K562 (cell line): ENCODE data around the gene RNF17. TPM values are rescaled to one million over a fixed set of nuclear protein-coding genes. Genes with fewer than 3 reads are reported as not detected.

ENCODE experiments used
- ATAC-seq: fragments of 200-7000 bp; cut with Tn5 transposase; 3 replicates; pipeline ENCODE4 v1.9.1; 2020; ENCODE audit warnings: moderate library complexity
- BruUV-seq: library from RNA; stranded (reverse); fragments of 400-500 nt; replicated peaks from 2 replicates; lab custom pipeline; 2021; lab: Mats Ljungman, UMichigan
- CTCF ChIA-PET: fragments of 300-600 bp; formaldehyde crosslinking; extraction: SDS; loops from one replicate; lab custom pipeline; 2021; ENCODE audit warnings: low intra/inter-chr PET ratio; lab: Yijun Ruan, JAX
- POLR2A ChIA-PET: fragments of 300-600, 350-650 bp; sonication (Branson Sonifier 250); formaldehyde crosslinking; extraction: SDS; loops from one replicate; lab custom pipeline; 2021; ENCODE audit warnings: antibody characterized with exemption, inconsistent platforms; lab: Yijun Ruan, JAX
- DNase-seq, 4 experiments: peaks; one replicate each; pipeline versions ENCODE4 v3.0.0 to v3.0.0-alpha.2; 2011 to 2018; ENCODE audit warnings: low spot score in 3 of 4, mixed read lengths in 3 of 4; ENCODE audit errors: extremely low read depth in 1 of 4
- FAIRE-seq: peaks from 2 replicates; lab custom pipeline; 2011; peaks lifted over from hg19 to GRCh38; lab: Jason Lieb, UNC
- H2AFZ ChIP-seq: 2 replicates; pipeline ENCODE4 v1.6.0; 2011; ENCODE audit warnings: low read depth, low read length, control low read depth, inconsistent platforms
- H3K27ac ChIP-seq: fragments of 200-600 bp; 3 replicates; pipeline ENCODE4 v1.8.0; 2011; ENCODE audit warnings: low read depth, mild to moderate bottlenecking, control low read depth, inconsistent platforms, low read length, moderate library complexity, mixed read lengths; ENCODE audit errors: extremely low read depth
- H3K27me3 ChIP-seq, 2 experiments: fragments of 300-600 bp in 1 of 2; 2 replicates in 1 of 2; 3 replicates in 1 of 2; pipeline versions ENCODE4 v1.6.0 to v1.8.0; 2011; ENCODE audit warnings: inconsistent platforms in 2 of 2, low read length in 2 of 2, mild to moderate bottlenecking in 1 of 2, mixed read lengths in 1 of 2, moderate library complexity in 1 of 2; ENCODE audit not compliant: control insufficient read depth in 2 of 2, insufficient read depth in 2 of 2
- H3K36me3 ChIP-seq: fragments of 300-600 bp; 3 replicates; pipeline ENCODE4 v1.8.0; 2011; ENCODE audit warnings: mild to moderate bottlenecking, low read length, inconsistent platforms; ENCODE audit not compliant: control insufficient read depth, insufficient read depth
- H3K4me1 ChIP-seq, 2 experiments: fragments of 200-600 bp in 1 of 2; replicated peaks in 1 of 2; 2 replicates in 1 of 2; 3 replicates in 1 of 2; pipeline versions ENCODE4 v1.5.1 to v1.8.0; 2011; ENCODE audit warnings: inconsistent platforms in 2 of 2, low read length in 2 of 2, mild to moderate bottlenecking in 1 of 2, mixed read lengths in 1 of 2, moderate library complexity in 1 of 2; ENCODE audit not compliant: control insufficient read depth in 2 of 2, insufficient read depth in 2 of 2
- H3K4me2 ChIP-seq: 2 replicates; pipeline ENCODE4 v1.6.1; 2011; ENCODE audit warnings: low read length, control low read depth, inconsistent platforms, mixed read lengths; ENCODE audit not compliant: insufficient read depth
- H3K4me3 ChIP-seq: fragments of 200-600 bp; sonication (generic), shearing (Covaris generic); 2 replicates; pipeline ENCODE4 v1.5.1; 2016; ENCODE audit warnings: control low read depth, inconsistent platforms
- H3K79me2 ChIP-seq: fragments of 200-600 bp; 3 replicates; pipeline ENCODE4 v1.8.0; 2011; ENCODE audit warnings: low read length, inconsistent platforms; ENCODE audit not compliant: control insufficient read depth, insufficient read depth
- H3K9ac ChIP-seq, 2 experiments: 2 replicates each; pipeline versions ENCODE4 v1.6.0 to v1.6.1; 2011; ENCODE audit warnings: low read depth in 2 of 2, low read length in 2 of 2, control low read depth in 1 of 2, inconsistent platforms in 1 of 2, mild to moderate bottlenecking in 1 of 2, mixed read lengths in 1 of 2; ENCODE audit not compliant: insufficient read depth in 1 of 2
- H3K9me1 ChIP-seq: one replicate; pipeline ENCODE4 v1.6.0; 2011; ENCODE audit warnings: inconsistent platforms, mild to moderate bottlenecking, low read length, moderate library complexity; ENCODE audit not compliant: control insufficient read depth, insufficient read depth
- H3K9me3 ChIP-seq: replicated peaks from 2 replicates; pipeline ENCODE4 v1.5.1; 2011; ENCODE audit warnings: low read depth, low read length, inconsistent platforms; ENCODE audit not compliant: control insufficient read depth, insufficient read depth
- H4K20me1 ChIP-seq: replicated peaks from 2 replicates; pipeline ENCODE4 v1.6.1; 2011; ENCODE audit warnings: low read length, inconsistent platforms, mixed read lengths; ENCODE audit not compliant: control insufficient read depth, insufficient read depth
- BCL6 ChIP-seq: fragments of 250-450 bp; sonication (Bioruptor Pico); IDR thresholded peaks from 2 replicates; pipeline ENCODE4 v1.4.0; 2020
- CHD2 ChIP-seq: IDR thresholded peaks from 2 replicates; pipeline ENCODE4 v1.6.1; 2011; ENCODE audit warnings: low read depth, low read length
- DPF2 ChIP-seq: fragments of 450-650 bp; IDR thresholded peaks from 2 replicates; pipeline ENCODE4 v1.6.1; 2016
- ELF4 ChIP-seq: fragments of 450-650 bp; formaldehyde crosslinking; IDR thresholded peaks from 2 replicates; pipeline ENCODE4 v1.4.0; 2022; ENCODE audit warnings: missing genetic modification characterization
- GATAD2B ChIP-seq: fragments of 450-650 bp; IDR thresholded peaks from 2 replicates; pipeline ENCODE4 v1.6.1; 2017; ENCODE audit warnings: mild to moderate bottlenecking, borderline replicate concordance
- MIER1 ChIP-seq: fragments of 450-650 bp; IDR thresholded peaks from 2 replicates; pipeline ENCODE4 v1.6.1; 2016; ENCODE audit warnings: antibody characterized with exemption, mild to moderate bottlenecking, low read depth
- NCOA2 ChIP-seq, 2 experiments: fragments of 450-650 bp; IDR thresholded peaks; 2 replicates each; pipeline ENCODE4 v1.6.1; 2018; ENCODE audit warnings: mild to moderate bottlenecking in 2 of 2, moderate library complexity in 1 of 2; ENCODE audit not compliant: partially characterized antibody in 2 of 2
- NCOR1 ChIP-seq: fragments of 450-650 bp; IDR thresholded peaks from 2 replicates; pipeline ENCODE4 v1.6.1; 2016; ENCODE audit warnings: mild to moderate bottlenecking, moderate library complexity
- PHB2 ChIP-seq: fragments of 450-650 bp; IDR thresholded peaks from 2 replicates; pipeline ENCODE4 v1.6.1; 2017; ENCODE audit warnings: low read depth
- PML ChIP-seq: IDR thresholded peaks from 2 replicates; pipeline ENCODE4 v1.6.1; 2012; ENCODE audit warnings: low read length, inconsistent platforms
- TRIM24 ChIP-seq, 2 experiments: fragments of 450-650 bp; IDR thresholded peaks; 2 replicates each; pipeline ENCODE4 v1.6.1; 2016
- TRIM28 ChIP-seq: fragments of 450-650 bp; IDR thresholded peaks from 2 replicates; pipeline ENCODE4 v1.6.1; 2017
- ZNF134 ChIP-seq: fragments of 250-450 bp; sonication (Bioruptor Pico); conservative IDR thresholded peaks from 2 replicates; pipeline ENCODE4 v1.4.0; 2020
- ZNF431 ChIP-seq: sonication (generic); formaldehyde crosslinking; IDR thresholded peaks from 2 replicates; pipeline ENCODE4 v1.8.0; 2022; ENCODE audit warnings: mild to moderate bottlenecking, missing genetic modification reagents
- ZNF507 ChIP-seq: conservative IDR thresholded peaks from 2 replicates; pipeline ENCODE4 v1.6.1; 2017; ENCODE audit warnings: missing genetic modification characterization, missing compliant biosample characterization
- ZZZ3 ChIP-seq: fragments of 450-650 bp; IDR thresholded peaks from 2 replicates; pipeline ENCODE4 v1.6.1; 2016; ENCODE audit warnings: antibody characterized with exemption, mild to moderate bottlenecking, moderate library complexity
- WGBS: fragments of 100-300 bp; shearing (Covaris generic); methylation state at CpG from one replicate; pipeline ENCODE4 v1.1.6; 2016; ENCODE audit warnings: low coverage, mixed read lengths; ENCODE audit not compliant: insufficient coverage; ENCODE audit errors: missing lambda C conversion rate; 5-methylcytosine and 5-hydroxymethylcytosine counted together
- in situ Hi-C: fragments of 300-500 bp; cut with MboI; formaldehyde crosslinking; loops from 4 replicates; pipeline ENCODE4 v1.15.0; 2018; ENCODE audit warnings: inconsistent platforms, mixed read lengths
- intact Hi-C: fragments of 100-400 bp; cut with micrococcal nuclease; formaldehyde crosslinking; loops from 2 replicates; pipeline ENCODE4 v1.14.2; 2022
- polyA plus RNA-seq, 8 experiments: library from polyadenylated mRNA; depleted of rRNA in 4 of 8; stranded (reverse) in 5 of 8; unstranded in 3 of 8; fragments of >200 nt; fragmentation: Nextera tagmentation in 2 of 8; fragmentation: Illumina TruSeq in 1 of 8; extraction: Ambion mirVana in 2 of 8; extraction: Trizol in 1 of 8; gene quantifications; 2 replicates each; pipeline versions ENCODE4 v1.2.1 to v1.2.3, GENCODE V29; 2011 to 2014; ENCODE audit warnings: inconsistent platforms in 1 of 8, missing spikeins in 1 of 8
- total RNA-seq, 7 experiments: library from RNA; depleted of rRNA in 6 of 7; stranded (reverse); fragments of >200 nt in 6 of 7; fragmentation: Illumina TruSeq in 2 of 7; extraction: Trizol in 2 of 7; gene quantifications; 2 replicates each; pipeline versions ENCODE4 v1.2.1 to v1.2.3, GENCODE V29; 2011 to 2021; ENCODE audit warnings: low replicate concordance in 1 of 7
- TF ChIP-seq, protein P1 (sequence below): fragments of 250-450 bp; sonication (Bioruptor Pico); IDR thresholded peaks from 2 replicates; pipeline ENCODE4 v1.8.0; 2021; ENCODE audit warnings: moderate library complexity, mild to moderate bottlenecking, inconsistent platforms
- TF ChIP-seq, protein P2 (sequence below): fragments of 450-650 bp; IDR thresholded peaks from 2 replicates; pipeline ENCODE4 v1.6.1; 2016

RNF17 gene
- total and polyA plus RNA-seq, 9 of the 15 experiments (the other 6 are each of a cell fraction or from before 2014, with no cell fraction given) = 0.11 to 0.90 (median 0.58) TPM

GRCh38 chr13:24863748-24864540, 100.0 kb downstream of the RNF17 start:
- peak overlapping the region; percentile 18; the same call in 1 of the 2 replicates for H3K4me2 ChIP-seq
- ATAC-seq (peak; percentile 91), FAIRE-seq (peak; percentile 81), DNase-seq (peak; percentile 11 to 67 (median 28))
- in situ Hi-C loops (no loop called here), intact Hi-C loops (no loop called here)
- WGBS = 33% methylated on average over 9 of the region's 9 CpGs
- peaks cover 0 to 6% of the 10 kb centered on the region in 2 experiments; a peak in 2 of 5 replicates for H3K4me1 ChIP-seq
- H3K36me3 ChIP-seq = no peaks in the 10 kb centered on the region; the same call in 2 of the 3 replicates
- H3K4me3 ChIP-seq = no peak overlapping the region
- CTCF ChIA-PET = no interaction called here
- POLR2A ChIA-PET = no interaction called here
- no peaks in the 10 kb centered on the region for H3K79me2 ChIP-seq
- no peaks in the 10 kb centered on the region for H4K20me1 ChIP-seq
- H3K9me1 ChIP-seq = no peaks in the 10 kb centered on the region
- peak overlapping the region; percentile 68; the same call in 1 of the 2 replicates for H2AFZ ChIP-seq
- no peaks in the 10 kb centered on the region for H3K27me3 ChIP-seq
- H3K9me3 ChIP-seq = peaks cover 6% of the 10 kb centered on the region; the same call in 1 of the 2 replicates
- H3K9ac ChIP-seq = no peak overlapping the region; a peak in 1 of 4 replicates
- no TSS peak for BruUV-seq
- no peak overlapping the region for H3K27ac ChIP-seq
- TF ChIP-seq ZZZ3 (no peak), GATAD2B (no peak), DPF2 (peak; percentile 44; the same call in 1 of the 2 replicates), PHB2 (no peak), ZNF507 (tag) (peak; percentile 82), PML (no peak), NCOR1 (peak; percentile 63), MIER1 (peak; percentile 94), CHD2 (no peak), TRIM28 (no peak), ZNF431 (CRISPR knock-in tag) (no peak), BCL6 (CRISPR knock-in tag) (no peak), ZNF134 (CRISPR knock-in tag) (no peak), TRIM24 (IDR thresholded peaks at IDR 0.05) (0 out of 4 replicates have a peak, but pooled peaks of 1 of the 2 experiments have one; percentile 17), ELF4 (CRISPR knock-in tag) (no peak), NCOA2 (IDR thresholded peaks at IDR 0.05; ENCODE audit: partially characterized antibody in 2 of 2) (no peak)
- TF ChIP-seq, protein P1, sequence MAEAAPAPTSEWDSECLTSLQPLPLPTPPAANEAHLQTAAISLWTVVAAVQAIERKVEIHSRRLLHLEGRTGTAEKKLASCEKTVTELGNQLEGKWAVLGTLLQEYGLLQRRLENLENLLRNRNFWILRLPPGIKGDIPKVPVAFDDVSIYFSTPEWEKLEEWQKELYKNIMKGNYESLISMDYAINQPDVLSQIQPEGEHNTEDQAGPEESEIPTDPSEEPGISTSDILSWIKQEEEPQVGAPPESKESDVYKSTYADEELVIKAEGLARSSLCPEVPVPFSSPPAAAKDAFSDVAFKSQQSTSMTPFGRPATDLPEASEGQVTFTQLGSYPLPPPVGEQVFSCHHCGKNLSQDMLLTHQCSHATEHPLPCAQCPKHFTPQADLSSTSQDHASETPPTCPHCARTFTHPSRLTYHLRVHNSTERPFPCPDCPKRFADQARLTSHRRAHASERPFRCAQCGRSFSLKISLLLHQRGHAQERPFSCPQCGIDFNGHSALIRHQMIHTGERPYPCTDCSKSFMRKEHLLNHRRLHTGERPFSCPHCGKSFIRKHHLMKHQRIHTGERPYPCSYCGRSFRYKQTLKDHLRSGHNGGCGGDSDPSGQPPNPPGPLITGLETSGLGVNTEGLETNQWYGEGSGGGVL (CRISPR knock-in tag) = no peak
- TF ChIP-seq, protein P2, sequence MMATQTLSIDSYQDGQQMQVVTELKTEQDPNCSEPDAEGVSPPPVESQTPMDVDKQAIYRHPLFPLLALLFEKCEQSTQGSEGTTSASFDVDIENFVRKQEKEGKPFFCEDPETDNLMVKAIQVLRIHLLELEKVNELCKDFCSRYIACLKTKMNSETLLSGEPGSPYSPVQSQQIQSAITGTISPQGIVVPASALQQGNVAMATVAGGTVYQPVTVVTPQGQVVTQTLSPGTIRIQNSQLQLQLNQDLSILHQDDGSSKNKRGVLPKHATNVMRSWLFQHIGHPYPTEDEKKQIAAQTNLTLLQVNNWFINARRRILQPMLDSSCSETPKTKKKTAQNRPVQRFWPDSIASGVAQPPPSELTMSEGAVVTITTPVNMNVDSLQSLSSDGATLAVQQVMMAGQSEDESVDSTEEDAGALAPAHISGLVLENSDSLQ = peak; percentile 57
